Measurements from ENCODE around the gene IFITM2.

Gene IFITM2

GRCh38 chr11:285021-285893 is 22.4 kb upstream of the IFITM2 start:
- no peak for TF ChIP-seq FOXM1 (IDR thresholded peaks at IDR 0.05; ENCODE audit: borderline replicate concordance, low read depth)

- no peak for TF ChIP-seq TEAD4 (IDR thresholded peaks at IDR 0.05)
- TF ChIP-seq MAX (IDR thresholded peaks at IDR 0.05): no peak
- no peak for TF ChIP-seq YY1 (IDR thresholded peaks at IDR 0.05; ENCODE audit: low read depth)
- no peak for TF ChIP-seq TAF1 (IDR thresholded peaks at IDR 0.05; ENCODE audit: low read depth)
- no peak for TF ChIP-seq CREB1 (IDR thresholded peaks at IDR 0.05; ENCODE audit: low read depth)
- TF ChIP-seq REST (IDR thresholded peaks at IDR 0.05; ENCODE audit: low read depth): no peak
- TF ChIP-seq EP300 (IDR thresholded peaks at IDR 0.05; ENCODE audit: borderline replicate concordance): no peak
- no peak for TF ChIP-seq RAD21 (IDR thresholded peaks at IDR 0.05; ENCODE audit: low read depth)
- TF ChIP-seq TCF12 (IDR thresholded peaks at IDR 0.05; ENCODE audit: low read depth): no peak
- TF ChIP-seq EGR1 (IDR thresholded peaks at IDR 0.05): no peak
- no peak for TF ChIP-seq NFIC (IDR thresholded peaks at IDR 0.05)
- TF ChIP-seq ZBTB7A (IDR thresholded peaks at IDR 0.05; ENCODE audit: low read depth): no peak
Measured at GRCh38 chr11:285894-286220, 21.8 kb upstream of the IFITM2 start.

GRCh38 chr11:287821-288477 is 19.7 kb upstream of the IFITM2 start:
- no peak for TF ChIP-seq USF1 (IDR thresholded peaks at IDR 0.05)
- TF ChIP-seq ZBTB7A (IDR thresholded peaks at IDR 0.05; ENCODE audit: low read depth): no peak
- no peak for TF ChIP-seq NFIC (IDR thresholded peaks at IDR 0.05)
- TF ChIP-seq YY1 (IDR thresholded peaks at IDR 0.05; ENCODE audit: low read depth): no peak
- no peak for TF ChIP-seq REST (IDR thresholded peaks at IDR 0.05; ENCODE audit: low read depth)
- no peak for TF ChIP-seq TAF1 (IDR thresholded peaks at IDR 0.05; ENCODE audit: low read depth)
- no peak for TF ChIP-seq TCF12 (IDR thresholded peaks at IDR 0.05; ENCODE audit: low read depth)
- TF ChIP-seq CEBPB (IDR thresholded peaks at IDR 0.05): no peak
- no peak for TF ChIP-seq TEAD4 (IDR thresholded peaks at IDR 0.05)
- no peak for TF ChIP-seq EGR1 (IDR thresholded peaks at IDR 0.05)
- no peak for TF ChIP-seq RAD21 (IDR thresholded peaks at IDR 0.05; ENCODE audit: low read depth)

GRCh38 chr11:288478-289397 is 18.9 kb upstream of the IFITM2 start, which contains the start of gene PGGHG:
Gene PGGHG, plus strand, starts transcription at chr11:289126. Its CDS starts 691 bp downstream, at chr11:289817.
- TF ChIP-seq FOXM1 (IDR thresholded peaks at IDR 0.05; ENCODE audit: borderline replicate concordance, low read depth) (no peak), CREB1 (IDR thresholded peaks at IDR 0.05; ENCODE audit: low read depth) (no peak), CEBPB (IDR thresholded peaks at IDR 0.05) (no peak), REST (IDR thresholded peaks at IDR 0.05; ENCODE audit: low read depth) (no peak), EP300 (IDR thresholded peaks at IDR 0.05; ENCODE audit: borderline replicate concordance) (no peak), YY1 (IDR thresholded peaks at IDR 0.05; ENCODE audit: low read depth) (no peak), NFIC (IDR thresholded peaks at IDR 0.05) (no peak), EGR1 (IDR thresholded peaks at IDR 0.05) (peak; percentile 59; the same call in 1 of the 2 replicates), TAF1 (IDR thresholded peaks at IDR 0.05; ENCODE audit: low read depth) (peak; percentile 34; the same call in 1 of the 2 replicates), MAX (IDR thresholded peaks at IDR 0.05) (no peak), USF1 (IDR thresholded peaks at IDR 0.05) (no peak), TEAD4 (IDR thresholded peaks at IDR 0.05) (no peak), ZBTB7A (IDR thresholded peaks at IDR 0.05; ENCODE audit: low read depth) (no peak), TCF12 (IDR thresholded peaks at IDR 0.05; ENCODE audit: low read depth) (no peak)
